ENCODE results near the gene OR11H6.
"Not testable (repeated sequence)": the region's sequence is repeated elsewhere in the genome, so short reads cannot be mapped to it uniquely, and the experiment has no call there.

OR11H6 gene

DNA sequence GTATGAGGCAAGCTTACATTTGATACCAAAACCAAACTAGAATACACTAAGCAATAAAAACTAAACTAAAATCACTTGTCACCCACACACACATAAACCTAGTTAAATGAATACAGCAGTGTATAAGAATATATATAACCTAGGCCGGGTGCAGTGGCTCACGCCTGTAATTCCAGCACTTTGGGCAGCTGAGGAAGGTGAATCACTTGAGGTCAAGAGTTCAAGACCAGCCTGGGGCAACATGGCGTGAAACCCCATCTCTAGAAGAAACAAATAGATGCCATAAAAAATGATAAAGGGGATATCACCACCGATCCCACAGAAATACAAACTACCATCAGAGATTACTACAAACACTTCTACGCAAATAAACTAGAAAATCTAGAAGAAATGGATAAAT, 40.9 kb downstream of the OR11H6 start:
- not testable (repeated sequence) for DNase-seq

DNA sequence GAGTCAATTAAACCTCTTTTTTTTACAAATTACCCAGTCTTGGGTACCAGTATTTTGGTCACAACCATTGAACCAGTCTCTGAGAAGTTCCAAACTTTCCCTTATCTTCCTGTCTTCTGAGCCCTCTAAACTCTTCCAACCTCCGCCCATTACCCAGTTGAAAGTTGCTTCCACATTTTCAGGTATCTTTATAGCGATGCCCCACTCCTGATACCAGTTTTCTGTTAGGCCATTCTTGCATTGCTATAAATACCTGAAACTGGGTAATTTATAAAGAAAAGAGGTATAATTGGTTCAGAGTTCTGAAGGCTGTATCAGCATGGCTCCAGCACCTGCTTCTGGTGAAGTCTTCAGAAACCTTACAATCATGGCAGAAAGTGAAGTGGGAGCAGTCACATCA, 50.6 kb downstream of the OR11H6 start:
- DNase-seq = no peak
